SK-N-SH (cell line): ENCODE measurements around the gene B3GNT3.

Experiments
- FOXJ3 ChIP-seq: sonication (generic); formaldehyde crosslinking; IDR thresholded peaks from 2 replicates; pipeline ENCODE4 v1.5.1; 2020; ENCODE audit warnings: mild to moderate bottlenecking, missing genetic modification reagents
- FOXM1 ChIP-seq: IDR thresholded peaks from 2 replicates; pipeline ENCODE4 v1.4.0; 2012; ENCODE audit warnings: low read depth, mild to moderate bottlenecking
- GATA2 ChIP-seq: sonication (generic); formaldehyde crosslinking; IDR thresholded peaks from 2 replicates; pipeline ENCODE4 v1.5.0; 2020; ENCODE audit warnings: mild to moderate bottlenecking, missing genetic modification reagents
- POLR2AphosphoS5 ChIP-seq: IDR thresholded peaks from 2 replicates; pipeline ENCODE4 v1.6.1; 2012; ENCODE audit warnings: low read depth, low read length
- RAD21 ChIP-seq: IDR thresholded peaks from 2 replicates; pipeline ENCODE4 v1.6.1; 2012; ENCODE audit warnings: mild to moderate bottlenecking, low read length
- RCOR1 ChIP-seq: fragments of 150-350 bp; IDR thresholded peaks from 2 replicates; pipeline ENCODE4 v1.6.1; 2017; ENCODE audit warnings: antibody characterized with exemption, low read length
- RFX5 ChIP-seq: IDR thresholded peaks from 2 replicates; pipeline ENCODE4 v1.6.1; 2012; ENCODE audit warnings: mild to moderate bottlenecking, improper control_type of control experiment, low read length
- TAF1 ChIP-seq: IDR thresholded peaks from 2 replicates; pipeline ENCODE4 v1.6.1; 2012; ENCODE audit warnings: low read depth, mild to moderate bottlenecking, low read length, moderate library complexity, borderline replicate concordance
- TF ChIP-seq, protein P1 (sequence below): fragments of 200-600 bp; sonication (generic); IDR thresholded peaks from 2 replicates; pipeline ENCODE4 v1.6.1; 2017; ENCODE audit warnings: antibody characterized with exemption, mild to moderate bottlenecking, moderate library complexity
- TF ChIP-seq, protein P2 (sequence below): IDR thresholded peaks from 2 replicates; pipeline ENCODE4 v1.6.1; 2012; ENCODE audit warnings: mild to moderate bottlenecking, low read depth, low read length, moderate library complexity
- TF ChIP-seq, protein P3 (sequence below): IDR thresholded peaks from 2 replicates; pipeline ENCODE4; 2012
- TF ChIP-seq, protein P4 (sequence below): fragments of 150-350 bp; IDR thresholded peaks from 2 replicates; pipeline ENCODE4 v1.6.1; 2017; ENCODE audit warnings: antibody characterized with exemption, low read length, low read depth, borderline replicate concordance
- TF ChIP-seq, protein P5 (sequence below): IDR thresholded peaks from 2 replicates; pipeline ENCODE4 v1.4.0; 2012; ENCODE audit warnings: low read depth, borderline replicate concordance

DNA sequence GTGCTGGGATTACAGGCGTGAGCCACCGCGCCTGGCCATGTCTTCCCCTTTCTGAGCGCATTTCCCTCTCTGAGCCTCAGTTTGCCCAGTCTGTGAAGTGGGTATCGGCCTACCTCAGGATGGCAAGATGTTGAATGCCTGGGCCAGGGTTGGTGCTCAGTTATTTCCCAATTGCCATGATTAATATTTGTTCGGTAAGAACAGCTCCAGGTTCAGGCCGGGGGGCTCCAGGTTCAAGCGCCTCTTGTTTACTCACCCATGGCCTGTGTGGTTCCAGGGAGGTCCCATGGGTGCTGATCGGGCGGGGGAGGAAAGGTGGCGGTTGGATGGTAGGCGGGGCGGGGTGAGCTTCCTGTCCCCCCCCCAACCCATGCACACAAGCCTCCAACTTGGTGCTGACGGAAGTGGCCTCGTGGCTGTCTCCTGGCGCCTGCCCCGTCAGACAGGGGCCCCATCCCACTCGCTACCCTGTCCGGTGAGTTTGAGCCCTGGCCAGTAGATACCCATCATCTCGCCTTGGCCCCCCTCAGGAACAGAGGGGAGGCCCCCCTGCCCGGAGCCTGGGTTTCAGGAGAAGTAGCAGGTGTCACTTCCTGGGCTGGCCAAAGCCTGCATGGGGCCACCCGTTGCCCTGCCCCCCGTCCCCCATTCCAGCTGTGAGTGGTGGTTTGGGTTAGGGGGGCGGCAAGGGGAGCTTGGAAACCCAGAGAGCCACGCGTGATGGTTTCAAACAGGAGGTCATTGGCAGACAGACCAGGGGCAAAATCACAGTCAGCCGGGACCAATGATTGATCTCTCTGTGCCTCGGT is 43.6 kb upstream of the B3GNT3 start, which contains the start of gene FCHO1:
- no peak for TF ChIP-seq RFX5
- TF ChIP-seq, protein P1, sequence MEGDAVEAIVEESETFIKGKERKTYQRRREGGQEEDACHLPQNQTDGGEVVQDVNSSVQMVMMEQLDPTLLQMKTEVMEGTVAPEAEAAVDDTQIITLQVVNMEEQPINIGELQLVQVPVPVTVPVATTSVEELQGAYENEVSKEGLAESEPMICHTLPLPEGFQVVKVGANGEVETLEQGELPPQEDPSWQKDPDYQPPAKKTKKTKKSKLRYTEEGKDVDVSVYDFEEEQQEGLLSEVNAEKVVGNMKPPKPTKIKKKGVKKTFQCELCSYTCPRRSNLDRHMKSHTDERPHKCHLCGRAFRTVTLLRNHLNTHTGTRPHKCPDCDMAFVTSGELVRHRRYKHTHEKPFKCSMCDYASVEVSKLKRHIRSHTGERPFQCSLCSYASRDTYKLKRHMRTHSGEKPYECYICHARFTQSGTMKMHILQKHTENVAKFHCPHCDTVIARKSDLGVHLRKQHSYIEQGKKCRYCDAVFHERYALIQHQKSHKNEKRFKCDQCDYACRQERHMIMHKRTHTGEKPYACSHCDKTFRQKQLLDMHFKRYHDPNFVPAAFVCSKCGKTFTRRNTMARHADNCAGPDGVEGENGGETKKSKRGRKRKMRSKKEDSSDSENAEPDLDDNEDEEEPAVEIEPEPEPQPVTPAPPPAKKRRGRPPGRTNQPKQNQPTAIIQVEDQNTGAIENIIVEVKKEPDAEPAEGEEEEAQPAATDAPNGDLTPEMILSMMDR: no peak
- TF ChIP-seq FOXJ3 (CRISPR knock-in tag): no peak
- TF ChIP-seq GATA2: no peak
- no peak for TF ChIP-seq POLR2AphosphoS5
- TF ChIP-seq, protein P2, sequence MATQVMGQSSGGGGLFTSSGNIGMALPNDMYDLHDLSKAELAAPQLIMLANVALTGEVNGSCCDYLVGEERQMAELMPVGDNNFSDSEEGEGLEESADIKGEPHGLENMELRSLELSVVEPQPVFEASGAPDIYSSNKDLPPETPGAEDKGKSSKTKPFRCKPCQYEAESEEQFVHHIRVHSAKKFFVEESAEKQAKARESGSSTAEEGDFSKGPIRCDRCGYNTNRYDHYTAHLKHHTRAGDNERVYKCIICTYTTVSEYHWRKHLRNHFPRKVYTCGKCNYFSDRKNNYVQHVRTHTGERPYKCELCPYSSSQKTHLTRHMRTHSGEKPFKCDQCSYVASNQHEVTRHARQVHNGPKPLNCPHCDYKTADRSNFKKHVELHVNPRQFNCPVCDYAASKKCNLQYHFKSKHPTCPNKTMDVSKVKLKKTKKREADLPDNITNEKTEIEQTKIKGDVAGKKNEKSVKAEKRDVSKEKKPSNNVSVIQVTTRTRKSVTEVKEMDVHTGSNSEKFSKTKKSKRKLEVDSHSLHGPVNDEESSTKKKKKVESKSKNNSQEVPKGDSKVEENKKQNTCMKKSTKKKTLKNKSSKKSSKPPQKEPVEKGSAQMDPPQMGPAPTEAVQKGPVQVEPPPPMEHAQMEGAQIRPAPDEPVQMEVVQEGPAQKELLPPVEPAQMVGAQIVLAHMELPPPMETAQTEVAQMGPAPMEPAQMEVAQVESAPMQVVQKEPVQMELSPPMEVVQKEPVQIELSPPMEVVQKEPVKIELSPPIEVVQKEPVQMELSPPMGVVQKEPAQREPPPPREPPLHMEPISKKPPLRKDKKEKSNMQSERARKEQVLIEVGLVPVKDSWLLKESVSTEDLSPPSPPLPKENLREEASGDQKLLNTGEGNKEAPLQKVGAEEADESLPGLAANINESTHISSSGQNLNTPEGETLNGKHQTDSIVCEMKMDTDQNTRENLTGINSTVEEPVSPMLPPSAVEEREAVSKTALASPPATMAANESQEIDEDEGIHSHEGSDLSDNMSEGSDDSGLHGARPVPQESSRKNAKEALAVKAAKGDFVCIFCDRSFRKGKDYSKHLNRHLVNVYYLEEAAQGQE: no peak
- TF ChIP-seq, protein P3, sequence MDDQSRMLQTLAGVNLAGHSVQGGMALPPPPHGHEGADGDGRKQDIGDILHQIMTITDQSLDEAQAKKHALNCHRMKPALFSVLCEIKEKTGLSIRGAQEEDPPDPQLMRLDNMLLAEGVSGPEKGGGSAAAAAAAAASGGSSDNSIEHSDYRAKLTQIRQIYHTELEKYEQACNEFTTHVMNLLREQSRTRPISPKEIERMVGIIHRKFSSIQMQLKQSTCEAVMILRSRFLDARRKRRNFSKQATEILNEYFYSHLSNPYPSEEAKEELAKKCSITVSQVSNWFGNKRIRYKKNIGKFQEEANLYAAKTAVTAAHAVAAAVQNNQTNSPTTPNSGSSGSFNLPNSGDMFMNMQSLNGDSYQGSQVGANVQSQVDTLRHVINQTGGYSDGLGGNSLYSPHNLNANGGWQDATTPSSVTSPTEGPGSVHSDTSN: no peak
- TF ChIP-seq, protein P4, sequence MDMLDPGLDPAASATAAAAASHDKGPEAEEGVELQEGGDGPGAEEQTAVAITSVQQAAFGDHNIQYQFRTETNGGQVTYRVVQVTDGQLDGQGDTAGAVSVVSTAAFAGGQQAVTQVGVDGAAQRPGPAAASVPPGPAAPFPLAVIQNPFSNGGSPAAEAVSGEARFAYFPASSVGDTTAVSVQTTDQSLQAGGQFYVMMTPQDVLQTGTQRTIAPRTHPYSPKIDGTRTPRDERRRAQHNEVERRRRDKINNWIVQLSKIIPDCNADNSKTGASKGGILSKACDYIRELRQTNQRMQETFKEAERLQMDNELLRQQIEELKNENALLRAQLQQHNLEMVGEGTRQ: no peak
- no peak for TF ChIP-seq FOXM1
- no peak for TF ChIP-seq RCOR1
- TF ChIP-seq, protein P5, sequence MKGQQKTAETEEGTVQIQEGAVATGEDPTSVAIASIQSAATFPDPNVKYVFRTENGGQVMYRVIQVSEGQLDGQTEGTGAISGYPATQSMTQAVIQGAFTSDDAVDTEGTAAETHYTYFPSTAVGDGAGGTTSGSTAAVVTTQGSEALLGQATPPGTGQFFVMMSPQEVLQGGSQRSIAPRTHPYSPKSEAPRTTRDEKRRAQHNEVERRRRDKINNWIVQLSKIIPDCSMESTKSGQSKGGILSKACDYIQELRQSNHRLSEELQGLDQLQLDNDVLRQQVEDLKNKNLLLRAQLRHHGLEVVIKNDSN: no peak
- no peak for TF ChIP-seq RAD21
- TF ChIP-seq TAF1: no peak
